HepG2 (cell line): Measurements from ENCODE around the gene SF3A2. TPM values are rescaled to one million over a fixed set of nuclear protein-coding genes. Genes with fewer than 3 reads are reported as not detected.
A peak's percentile ranks its signal among the peaks of the same experiment; 100 is the strongest.

Experiments used
- CAMTA2 ChIP-seq: sonication (generic); formaldehyde crosslinking; IDR thresholded peaks from 2 replicates; pipeline ENCODE4 v1.4.0; 2020; ENCODE audit warnings: mild to moderate bottlenecking, missing genetic modification reagents, borderline replicate concordance
- HOXA5 ChIP-seq: sonication (generic); formaldehyde crosslinking; IDR thresholded peaks from 2 replicates; pipeline ENCODE4 v1.4.0; 2020; ENCODE audit warnings: missing genetic modification reagents
- NPAS2 ChIP-seq: sonication (generic); formaldehyde crosslinking; IDR thresholded peaks from 2 replicates; pipeline ENCODE4 v1.8.0; 2022; ENCODE audit warnings: mild to moderate bottlenecking, missing genetic modification reagents, borderline replicate concordance
- PHF21A ChIP-seq: sonication (generic); formaldehyde crosslinking; IDR thresholded peaks from 2 replicates; pipeline ENCODE4 v1.5.0; 2020; ENCODE audit warnings: mild to moderate bottlenecking, missing genetic modification reagents
- PLRG1 ChIP-seq: fragments of 450-650 bp; conservative IDR thresholded peaks from 2 replicates; pipeline ENCODE4 v1.6.1; 2016
- SOX5 ChIP-seq: IDR thresholded peaks from 2 replicates; pipeline ENCODE4 v1.6.1; 2016; ENCODE audit warnings: borderline replicate concordance
- TCF12 ChIP-seq, 2 experiments: fragments of 450-650 bp in 1 of 2; sonication (generic) in 1 of 2; formaldehyde crosslinking in 1 of 2; IDR thresholded peaks; 2 replicates each; pipeline versions ENCODE4 v1.6.1 to v1.8.0; 2017 to 2022; ENCODE audit warnings: antibody characterized with exemption in 1 of 2, mild to moderate bottlenecking in 1 of 2, missing genetic modification reagents in 1 of 2, moderate library complexity in 1 of 2
- ZFP37 ChIP-seq: sonication (generic); formaldehyde crosslinking; IDR thresholded peaks from 2 replicates; pipeline ENCODE4 v1.4.0; 2020; ENCODE audit warnings: missing genetic modification reagents, borderline replicate concordance
- ZFX ChIP-seq: sonication (generic); formaldehyde crosslinking; IDR thresholded peaks from 2 replicates; pipeline ENCODE4 v1.4.0; 2020; ENCODE audit warnings: mild to moderate bottlenecking, low read depth, missing genetic modification reagents, moderate library complexity
- ZNF180 ChIP-seq: sonication (generic); formaldehyde crosslinking; IDR thresholded peaks from 2 replicates; pipeline ENCODE4 v1.4.0; 2020; ENCODE audit warnings: low read depth, missing genetic modification reagents, borderline replicate concordance
- polyA plus RNA-seq, 8 experiments: library from polyadenylated mRNA; depleted of rRNA in 3 of 8; stranded (reverse) in 7 of 8; unstranded in 1 of 8; fragments of >200 nt; fragmentation: Illumina TruSeq in 4 of 8; extraction: Trizol in 4 of 8; gene quantifications; 2 replicates each; pipeline versions ENCODE4 v1.2.1 to v1.2.3, GENCODE V29; 2011 to 2016; ENCODE audit warnings: low read depth in 4 of 8, missing spikeins in 1 of 8, mixed read lengths in 1 of 8; ENCODE audit not compliant: insufficient read depth in 1 of 8
- total RNA-seq, 5 experiments: library from RNA; depleted of rRNA; stranded (reverse); fragments of >200 nt; fragmentation: Illumina TruSeq; extraction: Trizol; gene quantifications; 2 replicates each; pipeline ENCODE4 v1.2.3, GENCODE V29; 2016; ENCODE audit warnings: low read depth in 1 of 5
- TF ChIP-seq, protein P1 (sequence below), 2 experiments: sonication (generic) in 1 of 2; formaldehyde crosslinking in 1 of 2; IDR thresholded peaks; 2 replicates each; pipeline versions ENCODE4 v1.4.0 to v1.6.1; 2016 to 2020; ENCODE audit warnings: borderline replicate concordance in 1 of 2, low read depth in 1 of 2, mild to moderate bottlenecking in 1 of 2, missing genetic modification reagents in 1 of 2
- TF ChIP-seq, protein P2 (sequence below): sonication (generic); formaldehyde crosslinking; IDR thresholded peaks from 2 replicates; pipeline ENCODE4 v1.4.0; 2020; ENCODE audit warnings: missing genetic modification reagents, borderline replicate concordance
- TF ChIP-seq, protein P3 (sequence below), 2 experiments: sonication (generic) in 1 of 2; formaldehyde crosslinking in 1 of 2; IDR thresholded peaks; 2 replicates each; pipeline versions ENCODE4 v1.4.0 to v1.6.1; 2018 to 2020; ENCODE audit warnings: missing genetic modification reagents in 2 of 2, borderline replicate concordance in 1 of 2, low read depth in 1 of 2, mild to moderate bottlenecking in 1 of 2, missing biosample characterization in 1 of 2
- TF ChIP-seq, protein P4 (sequence below): sonication (generic); formaldehyde crosslinking; IDR thresholded peaks from 2 replicates; pipeline ENCODE4 v1.9.0; 2021; ENCODE audit warnings: missing genetic modification reagents, borderline replicate concordance
- TF ChIP-seq, protein P5 (sequence below): sonication (generic); formaldehyde crosslinking; IDR thresholded peaks from 2 replicates; pipeline ENCODE4 v1.5.1; 2020; ENCODE audit warnings: missing genetic modification reagents, mild to moderate bottlenecking, borderline replicate concordance

SF3A2 gene
- total and polyA plus RNA-seq, 2 of the 13 experiments (the other 11 are each of a cell fraction or from before 2014, with no cell fraction given), result 8.6 to 8.8 TPM

DNA sequence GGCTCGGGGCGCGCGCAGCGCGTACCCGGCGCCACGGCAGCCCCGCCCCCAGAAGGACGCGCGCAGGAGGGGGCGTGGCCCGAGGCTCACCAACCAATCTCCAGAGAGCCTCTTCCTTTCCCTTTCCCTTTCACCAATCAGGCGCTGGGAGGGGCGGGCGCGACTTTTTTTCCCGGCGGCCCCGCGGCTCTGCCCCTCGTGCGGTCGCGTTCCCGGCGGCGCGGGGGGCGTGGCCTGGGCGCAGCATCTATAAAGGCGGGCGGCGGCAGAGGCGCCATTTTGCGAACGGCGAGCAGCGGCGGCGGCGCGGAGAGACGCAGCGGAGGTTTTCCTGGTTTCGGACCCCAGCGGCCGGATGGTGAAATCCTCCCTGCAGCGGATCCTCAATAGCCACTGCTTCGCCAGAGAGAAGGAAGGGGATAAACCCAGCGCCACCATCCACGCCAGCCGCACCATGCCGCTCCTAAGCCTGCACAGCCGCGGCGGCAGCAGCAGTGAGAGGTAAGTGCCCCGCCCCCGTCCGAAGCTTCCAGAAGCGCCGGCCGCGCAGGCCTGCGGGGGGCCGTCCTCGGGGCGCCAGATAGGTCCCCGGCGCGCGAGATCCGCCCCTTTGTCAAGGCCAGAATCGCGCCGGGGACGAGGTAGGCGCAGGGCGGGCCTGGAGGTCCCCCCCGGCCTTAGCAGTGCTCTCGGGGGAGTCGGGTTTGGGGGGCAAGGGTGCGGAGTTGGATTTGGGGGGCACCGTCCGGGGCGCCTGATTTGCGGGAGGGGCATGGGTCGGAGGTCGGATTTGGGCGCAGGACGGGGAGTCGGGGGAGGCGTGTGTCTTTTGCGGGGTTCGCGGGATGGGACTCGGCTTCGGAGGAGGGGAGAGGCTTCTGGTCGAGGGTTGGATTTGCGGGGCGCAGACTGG, 32.9 kb downstream of the SF3A2 start (continued):
- TF ChIP-seq, protein P1, sequence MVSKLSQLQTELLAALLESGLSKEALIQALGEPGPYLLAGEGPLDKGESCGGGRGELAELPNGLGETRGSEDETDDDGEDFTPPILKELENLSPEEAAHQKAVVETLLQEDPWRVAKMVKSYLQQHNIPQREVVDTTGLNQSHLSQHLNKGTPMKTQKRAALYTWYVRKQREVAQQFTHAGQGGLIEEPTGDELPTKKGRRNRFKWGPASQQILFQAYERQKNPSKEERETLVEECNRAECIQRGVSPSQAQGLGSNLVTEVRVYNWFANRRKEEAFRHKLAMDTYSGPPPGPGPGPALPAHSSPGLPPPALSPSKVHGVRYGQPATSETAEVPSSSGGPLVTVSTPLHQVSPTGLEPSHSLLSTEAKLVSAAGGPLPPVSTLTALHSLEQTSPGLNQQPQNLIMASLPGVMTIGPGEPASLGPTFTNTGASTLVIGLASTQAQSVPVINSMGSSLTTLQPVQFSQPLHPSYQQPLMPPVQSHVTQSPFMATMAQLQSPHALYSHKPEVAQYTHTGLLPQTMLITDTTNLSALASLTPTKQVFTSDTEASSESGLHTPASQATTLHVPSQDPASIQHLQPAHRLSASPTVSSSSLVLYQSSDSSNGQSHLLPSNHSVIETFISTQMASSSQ (IDR thresholded peaks at IDR 0.05; ENCODE audit: low read depth), result no peak
- TF ChIP-seq, protein P1 (CRISPR knock-in tag; IDR thresholded peaks at IDR 0.05; ENCODE audit: borderline replicate concordance), result no peak
- TF ChIP-seq, protein P2, sequence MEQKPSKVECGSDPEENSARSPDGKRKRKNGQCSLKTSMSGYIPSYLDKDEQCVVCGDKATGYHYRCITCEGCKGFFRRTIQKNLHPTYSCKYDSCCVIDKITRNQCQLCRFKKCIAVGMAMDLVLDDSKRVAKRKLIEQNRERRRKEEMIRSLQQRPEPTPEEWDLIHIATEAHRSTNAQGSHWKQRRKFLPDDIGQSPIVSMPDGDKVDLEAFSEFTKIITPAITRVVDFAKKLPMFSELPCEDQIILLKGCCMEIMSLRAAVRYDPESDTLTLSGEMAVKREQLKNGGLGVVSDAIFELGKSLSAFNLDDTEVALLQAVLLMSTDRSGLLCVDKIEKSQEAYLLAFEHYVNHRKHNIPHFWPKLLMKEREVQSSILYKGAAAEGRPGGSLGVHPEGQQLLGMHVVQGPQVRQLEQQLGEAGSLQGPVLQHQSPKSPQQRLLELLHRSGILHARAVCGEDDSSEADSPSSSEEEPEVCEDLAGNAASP (CRISPR knock-in tag), result peak; percentile 85
- TF ChIP-seq, protein P3, sequence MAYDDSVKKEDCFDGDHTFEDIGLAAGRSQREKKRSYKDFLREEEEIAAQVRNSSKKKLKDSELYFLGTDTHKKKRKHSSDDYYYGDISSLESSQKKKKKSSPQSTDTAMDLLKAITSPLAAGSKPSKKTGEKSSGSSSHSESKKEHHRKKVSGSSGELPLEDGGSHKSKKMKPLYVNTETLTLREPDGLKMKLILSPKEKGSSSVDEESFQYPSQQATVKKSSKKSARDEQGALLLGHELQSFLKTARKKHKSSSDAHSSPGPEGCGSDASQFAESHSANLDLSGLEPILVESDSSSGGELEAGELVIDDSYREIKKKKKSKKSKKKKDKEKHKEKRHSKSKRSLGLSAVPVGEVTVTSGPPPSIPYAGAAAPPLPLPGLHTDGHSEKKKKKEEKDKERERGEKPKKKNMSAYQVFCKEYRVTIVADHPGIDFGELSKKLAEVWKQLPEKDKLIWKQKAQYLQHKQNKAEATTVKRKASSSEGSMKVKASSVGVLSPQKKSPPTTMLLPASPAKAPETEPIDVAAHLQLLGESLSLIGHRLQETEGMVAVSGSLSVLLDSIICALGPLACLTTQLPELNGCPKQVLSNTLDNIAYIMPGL (CRISPR knock-in tag; IDR thresholded peaks at IDR 0.05; ENCODE audit: borderline replicate concordance in 1 of 2, low read depth in 1 of 2), result peak; percentile 53 to 63; a peak in 2 of 4 replicates
- no peak for TF ChIP-seq ZNF180 (CRISPR knock-in tag)
- TF ChIP-seq ZFP37, result no peak
- TF ChIP-seq NPAS2 (CRISPR knock-in tag), result no peak
- TF ChIP-seq SOX5 (CRISPR knock-in tag), result 0 out of 2 replicates have a peak, but pooled peaks have one; percentile 28
- no peak for TF ChIP-seq PHF21A (CRISPR knock-in tag)
- TF ChIP-seq, protein P4, sequence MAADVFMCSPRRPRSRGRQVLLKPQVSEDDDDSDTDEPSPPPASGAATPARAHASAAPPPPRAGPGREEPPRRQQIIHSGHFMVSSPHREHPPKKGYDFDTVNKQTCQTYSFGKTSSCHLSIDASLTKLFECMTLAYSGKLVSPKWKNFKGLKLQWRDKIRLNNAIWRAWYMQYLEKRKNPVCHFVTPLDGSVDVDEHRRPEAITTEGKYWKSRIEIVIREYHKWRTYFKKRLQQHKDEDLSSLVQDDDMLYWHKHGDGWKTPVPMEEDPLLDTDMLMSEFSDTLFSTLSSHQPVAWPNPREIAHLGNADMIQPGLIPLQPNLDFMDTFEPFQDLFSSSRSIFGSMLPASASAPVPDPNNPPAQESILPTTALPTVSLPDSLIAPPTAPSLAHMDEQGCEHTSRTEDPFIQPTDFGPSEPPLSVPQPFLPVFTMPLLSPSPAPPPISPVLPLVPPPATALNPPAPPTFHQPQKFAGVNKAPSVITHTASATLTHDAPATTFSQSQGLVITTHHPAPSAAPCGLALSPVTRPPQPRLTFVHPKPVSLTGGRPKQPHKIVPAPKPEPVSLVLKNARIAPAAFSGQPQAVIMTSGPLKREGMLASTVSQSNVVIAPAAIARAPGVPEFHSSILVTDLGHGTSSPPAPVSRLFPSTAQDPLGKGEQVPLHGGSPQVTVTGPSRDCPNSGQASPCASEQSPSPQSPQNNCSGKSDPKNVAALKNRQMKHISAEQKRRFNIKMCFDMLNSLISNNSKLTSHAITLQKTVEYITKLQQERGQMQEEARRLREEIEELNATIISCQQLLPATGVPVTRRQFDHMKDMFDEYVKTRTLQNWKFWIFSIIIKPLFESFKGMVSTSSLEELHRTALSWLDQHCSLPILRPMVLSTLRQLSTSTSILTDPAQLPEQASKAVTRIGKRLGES, result no peak
- no peak for TF ChIP-seq TCF12 (IDR thresholded peaks at IDR 0.05)
- TF ChIP-seq TCF12 (CRISPR knock-in tag; IDR thresholded peaks at IDR 0.05), result no peak
- no peak for TF ChIP-seq ZFX (CRISPR knock-in tag)
- TF ChIP-seq HOXA5 (CRISPR knock-in tag), result peak; percentile 80; the same call in 1 of the 2 replicates
- TF ChIP-seq CAMTA2, result no peak
- no peak for TF ChIP-seq PLRG1
- TF ChIP-seq, protein P5, sequence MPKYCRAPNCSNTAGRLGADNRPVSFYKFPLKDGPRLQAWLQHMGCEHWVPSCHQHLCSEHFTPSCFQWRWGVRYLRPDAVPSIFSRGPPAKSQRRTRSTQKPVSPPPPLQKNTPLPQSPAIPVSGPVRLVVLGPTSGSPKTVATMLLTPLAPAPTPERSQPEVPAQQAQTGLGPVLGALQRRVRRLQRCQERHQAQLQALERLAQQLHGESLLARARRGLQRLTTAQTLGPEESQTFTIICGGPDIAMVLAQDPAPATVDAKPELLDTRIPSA (CRISPR knock-in tag), result 0 out of 2 replicates have a peak, but pooled peaks have one; percentile 25
